Embryonic facial prominence (tissue), 1 donor: Measurements from ENCODE around the gene CTBP1.
A peak's percentile ranks its signal among the peaks of the same experiment; 100 is the strongest.
"Not testable (repeated sequence)": the region's sequence is repeated elsewhere in the genome, so short reads cannot be mapped to it uniquely, and the experiment has no call there.

ENCODE experiments used
- DNase-seq: peaks from one replicate; pipeline ENCODE4 v3.0.0-alpha.2; 2016; ENCODE audit errors: extremely low spot score

The CTBP1 gene

GRCh38 chr4:1248245-1249147, at the start of gene CTBP1:
CTBP1 (minus strand) TSS chr4:1249130; CDS start chr4:1241331, 7,799 bp downstream.
- peak; percentile 66 for DNase-seq

- peak; percentile 2 for DNase-seq
Observed at GRCh38 chr4:1298461-1298860, 49.5 kb upstream of the CTBP1 start.

GRCh38 chr4:1297456-1298325, 48.8 kb upstream of the CTBP1 start:
- DNase-seq: no peak

- no peak for DNase-seq
Observed at GRCh38 chr4:1297023-1297395, 48.1 kb upstream of the CTBP1 start.

GRCh38 chr4:1296324-1297022, 47.5 kb upstream of the CTBP1 start:
- DNase-seq: peak; percentile 4

- DNase-seq: peak; percentile 2
Observed at GRCh38 chr4:1295405-1296055, 46.6 kb upstream of the CTBP1 start.

GRCh38 chr4:1294891-1295290, 46.0 kb upstream of the CTBP1 start:
- DNase-seq: no peak

GRCh38 chr4:1294424-1294823, 45.5 kb upstream of the CTBP1 start:
- DNase-seq: no peak

GRCh38 chr4:1293991-1294390, 45.1 kb upstream of the CTBP1 start:
- DNase-seq: no peak

GRCh38 chr4:1293531-1293941, 44.6 kb upstream of the CTBP1 start:
- peak; percentile 0 for DNase-seq

- not testable (repeated sequence) for DNase-seq
Observed at GRCh38 chr4:1292703-1293011, 43.7 kb upstream of the CTBP1 start.

GRCh38 chr4:1291996-1292702, 43.2 kb upstream of the CTBP1 start:
- DNase-seq: no peak

- DNase-seq: no peak
Observed at GRCh38 chr4:1291091-1291490, 42.2 kb upstream of the CTBP1 start.

- DNase-seq: no peak
Observed at GRCh38 chr4:1290165-1290977, 41.4 kb upstream of the CTBP1 start.

GRCh38 chr4:1289207-1290164, 40.6 kb upstream of the CTBP1 start, which contains the start of gene MAEA:
MAEA (plus strand) TSS chr4:1289891; CDS start chr4:1289914, 23 bp downstream.
- peak; percentile 92 for DNase-seq

- DNase-seq: no peak
Observed at GRCh38 chr4:1288786-1289185, 39.9 kb upstream of the CTBP1 start.

- no peak for DNase-seq
Observed at GRCh38 chr4:1285790-1286553, 37.0 kb upstream of the CTBP1 start.

- no peak for DNase-seq
Observed at GRCh38 chr4:1285151-1285789, 36.3 kb upstream of the CTBP1 start.
